M059J (cell line): Measurements from ENCODE around the gene ZBTB16. TPM values are rescaled to one million over a fixed set of nuclear protein-coding genes. Genes with fewer than 3 reads are reported as not detected.
"Not testable (repeated sequence)": the region's sequence is repeated elsewhere in the genome, so short reads cannot be mapped to it uniquely, and the experiment has no call there.

Experiments
- DNase-seq: peaks from one replicate; pipeline ENCODE4 v3.0.0-alpha.2; 2012; ENCODE audit warnings: low read depth
- total RNA-seq: library from RNA; depleted of rRNA; stranded (reverse); fragments of >200 nt; shearing (Covaris generic); gene quantifications from 2 replicates; pipeline ENCODE4 v1.2.3, GENCODE V29; 2014

ZBTB16 gene
- total RNA-seq, 1 experiment from 2014 or later, result not detected

GRCh38 chr11:114042234-114042633 lies 17.3 kb upstream of the ZBTB16 start:
- no peak for DNase-seq

- DNase-seq, result peak; percentile 27
Measured at GRCh38 chr11:114044042-114044871, 15.3 kb upstream of the ZBTB16 start.

- DNase-seq, result no peak
Measured at GRCh38 chr11:114047327-114047726, 12.2 kb upstream of the ZBTB16 start.

DNA sequence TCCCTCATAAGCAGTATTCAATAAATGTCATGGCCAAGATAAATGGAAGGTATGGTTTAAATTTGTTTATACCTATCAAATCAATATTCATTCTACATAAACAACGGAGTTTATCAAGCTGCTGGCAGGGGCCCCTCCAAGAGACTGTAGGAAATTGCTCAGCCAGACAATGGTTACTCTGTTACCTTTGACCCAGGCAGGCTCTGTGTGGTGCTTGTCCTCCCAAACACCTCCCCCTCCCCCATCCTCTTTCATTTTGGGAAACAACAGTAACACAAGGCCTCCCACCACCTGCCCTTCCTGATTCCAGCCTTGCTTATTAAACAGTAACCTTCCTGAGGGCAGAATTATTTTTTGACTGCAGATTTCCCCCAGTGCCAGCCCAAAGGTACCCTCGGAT lies 10.5 kb upstream of the ZBTB16 start:
- no peak for DNase-seq

GRCh38 chr11:114049766-114050165 lies 9.7 kb upstream of the ZBTB16 start:
- not testable (repeated sequence) for DNase-seq

DNA sequence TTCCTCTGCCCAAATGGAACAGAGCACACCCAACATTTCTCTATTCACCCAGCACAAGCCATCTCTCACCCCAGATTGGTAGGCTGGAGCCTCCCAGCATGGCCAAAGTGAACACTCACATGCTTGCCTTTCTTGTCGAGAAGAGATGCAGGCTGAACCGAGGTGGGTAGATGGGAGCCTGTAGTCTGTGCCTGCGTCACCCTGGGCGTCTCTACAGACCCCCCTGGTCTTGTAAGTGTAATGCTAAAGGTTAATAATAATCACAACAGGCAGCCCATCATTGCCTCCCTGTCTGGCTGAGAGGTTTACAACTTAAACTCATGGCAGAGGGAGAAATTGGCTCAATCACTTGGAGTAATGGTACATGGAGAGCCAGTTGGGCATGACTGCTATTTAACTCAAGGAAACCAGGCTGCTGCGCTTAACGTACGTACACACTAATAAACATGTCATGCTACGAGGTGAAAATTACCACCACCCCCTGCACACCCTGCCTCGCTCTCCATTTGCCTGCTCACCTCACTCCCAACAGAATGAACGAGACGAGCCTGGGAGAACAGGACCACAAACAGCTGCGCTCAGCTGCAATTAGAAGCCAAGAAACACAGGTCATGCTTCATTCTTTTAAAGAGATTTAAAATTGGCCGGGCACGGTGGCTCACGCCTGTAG lies 9.1 kb upstream of the ZBTB16 start:
- no peak for DNase-seq

DNA sequence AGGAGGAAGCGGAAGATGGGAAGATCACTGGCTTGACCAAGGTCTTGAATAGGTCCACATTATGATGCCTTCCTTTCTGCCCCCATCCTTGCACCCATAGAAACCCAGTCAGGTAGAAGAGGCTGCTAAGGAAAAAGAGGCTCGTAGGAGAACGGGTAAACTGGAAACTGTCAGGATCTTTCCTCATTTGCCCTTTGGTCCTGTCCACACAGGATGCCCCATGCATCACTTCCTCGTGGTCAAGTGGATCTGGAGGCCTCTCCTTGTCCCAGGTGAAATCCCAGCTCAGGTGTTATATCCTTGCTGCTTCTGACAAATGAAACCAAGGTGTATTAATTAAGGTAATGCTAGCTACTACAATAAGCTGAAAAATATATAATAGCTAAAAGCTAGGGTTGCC lies 8.0 kb upstream of the ZBTB16 start:
- no peak for DNase-seq

GRCh38 chr11:114052160-114052559 lies 7.4 kb upstream of the ZBTB16 start:
- DNase-seq, result no peak

- no peak for DNase-seq
Measured at GRCh38 chr11:114053406-114053805, 6.1 kb upstream of the ZBTB16 start.

DNA sequence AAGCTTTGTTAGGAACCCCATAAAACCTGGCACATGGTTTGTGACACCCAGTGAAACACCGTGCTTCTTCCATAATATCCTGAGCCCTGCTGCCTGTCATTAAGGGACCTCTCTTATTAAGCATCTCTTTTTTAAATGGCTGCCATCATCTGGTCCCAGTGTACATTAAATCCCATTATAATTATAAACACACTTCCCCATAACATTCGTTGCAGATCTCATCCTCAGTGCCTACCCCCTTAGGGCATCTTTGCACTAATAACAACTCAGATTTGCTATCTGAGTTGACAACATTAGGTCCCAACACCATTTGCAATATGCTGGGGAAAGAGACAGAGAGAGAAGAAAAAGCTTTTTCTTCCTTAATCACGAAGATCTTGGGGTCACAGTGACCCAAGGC lies 4.7 kb upstream of the ZBTB16 start:
- DNase-seq, result no peak

GRCh38 chr11:114056409-114056808 lies 3.1 kb upstream of the ZBTB16 start:
- no peak for DNase-seq

DNA sequence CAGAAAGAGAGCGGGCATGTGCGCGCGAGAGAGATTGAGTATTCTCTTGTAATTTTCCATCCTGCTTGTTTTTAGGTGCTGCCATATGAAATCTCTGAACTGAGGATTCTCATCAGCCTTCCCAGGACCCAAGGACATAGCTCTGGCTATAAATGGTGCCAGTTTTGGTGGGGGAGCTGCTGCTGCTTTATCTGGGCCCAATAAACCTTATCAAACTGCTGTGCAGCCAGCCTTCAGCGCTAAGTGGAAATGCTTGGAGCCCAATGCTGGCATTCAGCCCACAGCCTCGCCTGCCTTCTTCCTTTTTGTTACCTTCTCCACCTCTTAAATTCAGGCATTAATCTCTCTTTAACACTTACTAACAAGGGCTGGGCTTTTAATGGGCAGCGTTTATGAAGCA lies 2.4 kb upstream of the ZBTB16 start:
- no peak for DNase-seq

GRCh38 chr11:114057605-114058004 lies 1.9 kb upstream of the ZBTB16 start:
- no peak for DNase-seq

DNA sequence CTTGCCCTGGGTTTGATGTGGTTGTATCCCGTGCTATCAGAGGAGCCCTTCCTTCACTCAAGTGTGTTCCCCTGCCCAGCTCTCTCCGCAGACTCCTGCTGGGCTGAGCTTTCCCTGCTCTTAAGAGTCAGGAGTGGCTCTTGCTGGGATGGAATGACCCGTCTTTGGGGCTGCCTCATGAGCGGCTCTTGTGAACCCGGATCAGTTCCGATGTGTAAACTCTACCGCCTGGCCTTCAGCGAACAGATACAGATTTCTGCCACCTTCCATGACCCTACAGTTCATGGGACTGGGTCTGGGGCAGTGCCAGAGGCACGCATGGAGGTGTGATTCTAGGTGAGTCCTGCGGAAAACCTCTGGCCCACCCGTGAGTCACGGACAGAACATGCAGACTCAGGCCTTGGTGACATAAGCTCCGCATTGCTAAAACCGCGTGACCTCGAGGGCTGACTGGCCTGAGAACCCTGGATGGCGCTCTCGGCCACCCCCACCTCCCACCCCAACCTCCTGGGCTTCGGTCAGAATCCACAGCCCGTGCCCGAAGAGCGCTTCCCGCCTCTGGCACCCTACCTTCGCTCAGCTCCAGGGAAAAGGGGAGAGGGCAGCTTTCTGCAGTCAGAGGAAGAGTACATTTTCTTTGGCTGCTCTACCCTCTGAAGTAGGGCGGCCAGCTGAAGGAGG lies 1.3 kb upstream of the ZBTB16 start:
- DNase-seq, result no peak

DNA sequence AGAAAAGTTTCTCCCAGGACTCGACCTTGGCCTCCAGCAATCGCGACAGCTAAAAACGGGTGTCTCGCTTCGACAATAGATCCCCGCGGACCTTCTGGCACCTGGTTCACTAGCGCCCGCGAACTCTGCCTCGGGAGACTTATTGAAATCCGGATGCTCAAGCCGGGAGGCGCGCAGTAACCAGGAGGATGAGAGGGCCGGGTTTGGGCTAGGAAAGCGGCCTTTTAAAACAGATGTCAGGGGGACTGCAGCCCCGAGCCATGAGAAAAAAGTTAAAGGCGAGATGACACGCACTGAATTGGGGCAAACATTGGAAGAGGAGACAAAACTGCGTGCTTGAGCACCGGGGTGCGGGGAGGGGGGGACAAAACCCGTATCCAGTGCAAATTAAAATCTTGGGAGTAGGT lies 637 bp upstream of the ZBTB16 start:
- DNase-seq, result no peak

- no peak for DNase-seq
Measured at GRCh38 chr11:114059984-114060391, 477 bp downstream of the ZBTB16 start.

GRCh38 chr11:114060392-114061047 lies 1.0 kb downstream of the ZBTB16 start:
- DNase-seq, result no peak

GRCh38 chr11:114061048-114061680 lies 1.7 kb downstream of the ZBTB16 start:
- DNase-seq, result no peak

DNA sequence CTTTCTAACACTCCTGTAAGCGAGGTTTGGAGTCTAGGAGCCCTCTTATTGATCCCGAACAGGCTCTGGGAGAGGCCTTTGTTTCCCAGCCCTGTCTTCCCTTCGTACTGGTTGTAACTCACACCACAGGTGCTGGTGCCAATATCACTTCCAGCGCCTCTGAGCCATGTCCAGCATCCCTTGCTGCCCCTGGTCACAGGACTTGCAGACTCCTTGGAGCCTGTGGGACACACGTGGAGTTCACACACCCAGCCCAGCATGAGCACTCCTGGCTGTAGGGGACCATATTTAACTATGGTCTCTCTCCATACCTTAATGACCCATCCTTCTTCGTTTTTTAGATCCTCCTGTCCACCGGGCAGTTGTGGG lies 2.2 kb downstream of the ZBTB16 start:
- no peak for DNase-seq

GRCh38 chr11:114062272-114062671 lies 2.8 kb downstream of the ZBTB16 start:
- DNase-seq, result no peak

DNA sequence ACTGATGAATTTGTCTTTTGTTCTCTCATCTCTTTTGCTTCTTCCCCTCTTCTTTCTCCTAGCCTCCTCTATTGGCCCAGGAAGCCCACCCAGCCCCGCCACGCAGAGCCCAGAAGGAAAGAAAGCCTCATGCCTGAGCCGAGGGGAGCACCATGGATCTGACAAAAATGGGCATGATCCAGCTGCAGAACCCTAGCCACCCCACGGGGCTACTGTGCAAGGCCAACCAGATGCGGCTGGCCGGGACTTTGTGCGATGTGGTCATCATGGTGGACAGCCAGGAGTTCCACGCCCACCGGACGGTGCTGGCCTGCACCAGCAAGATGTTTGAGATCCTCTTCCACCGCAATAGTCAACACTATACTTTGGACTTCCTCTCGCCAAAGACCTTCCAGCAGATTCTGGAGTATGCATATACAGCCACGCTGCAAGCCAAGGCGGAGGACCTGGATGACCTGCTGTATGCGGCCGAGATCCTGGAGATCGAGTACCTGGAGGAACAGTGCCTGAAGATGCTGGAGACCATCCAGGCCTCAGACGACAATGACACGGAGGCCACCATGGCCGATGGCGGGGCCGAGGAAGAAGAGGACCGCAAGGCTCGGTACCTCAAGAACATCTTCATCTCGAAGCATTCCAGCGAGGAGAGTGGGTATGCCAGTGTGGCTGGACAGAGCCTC lies 3.8 kb downstream of the ZBTB16 start:
- no peak for DNase-seq
